HepG2 (cell line): ENCODE measurements around the gene CAVIN1.

Experiments used
- EED ChIP-seq: sonication (generic); formaldehyde crosslinking; IDR thresholded peaks from 2 replicates; pipeline ENCODE4 v1.5.0; 2020; ENCODE audit warnings: mild to moderate bottlenecking, missing genetic modification reagents
- ELF1 ChIP-seq: sonication (generic); formaldehyde crosslinking; IDR thresholded peaks from 2 replicates; pipeline ENCODE4 v1.4.0; 2020; ENCODE audit warnings: missing genetic modification reagents
- FOXA3 ChIP-seq: IDR thresholded peaks from 2 replicates; pipeline ENCODE4 v1.6.1; 2016; ENCODE audit warnings: missing genetic modification reagents, missing compliant biosample characterization
- POLR2A ChIP-seq, 2 experiments: IDR thresholded peaks; 2 replicates each; pipeline ENCODE4 v1.6.1; 2011; ENCODE audit warnings: low read depth in 2 of 2, low read length in 2 of 2, mild to moderate bottlenecking in 1 of 2, moderate library complexity in 1 of 2; ENCODE audit not compliant: insufficient read depth in 1 of 2
- RFX5 ChIP-seq: IDR thresholded peaks from 2 replicates; pipeline ENCODE4 v1.6.1; 2011; ENCODE audit warnings: low read depth, low read length, improper control_type of control experiment
- ZNF407 ChIP-seq: sonication (generic); formaldehyde crosslinking; IDR thresholded peaks from one replicate; pipeline ENCODE4 v1.5.1; 2020; ENCODE audit warnings: mild to moderate bottlenecking, missing genetic modification reagents; ENCODE audit errors: not compliant biosample characterization
- ZNF550 ChIP-seq: sonication (generic); formaldehyde crosslinking; IDR thresholded peaks from 2 replicates; pipeline ENCODE4 v1.4.0; 2020; ENCODE audit warnings: mild to moderate bottlenecking, missing genetic modification reagents, borderline replicate concordance
- TF ChIP-seq, protein P1 (sequence below): sonication (generic); formaldehyde crosslinking; IDR thresholded peaks from 2 replicates; pipeline ENCODE4 v1.5.0; 2020; ENCODE audit warnings: mild to moderate bottlenecking, missing genetic modification reagents, moderate library complexity

GRCh38 chr17:42381898-42382297, 41.2 kb downstream of the CAVIN1 start:
- TF ChIP-seq ZNF407 (CRISPR knock-in tag) (no peak), RFX5 (no peak), POLR2A (IDR thresholded peaks at IDR 0.05; ENCODE audit: insufficient read depth in 1 of 2, low read depth in 2 of 2, low read length in 2 of 2) (no peak), FOXA3 (no peak), EED (no peak), ELF1 (CRISPR knock-in tag) (no peak), ZNF550 (CRISPR knock-in tag) (no peak)
- TF ChIP-seq, protein P1, sequence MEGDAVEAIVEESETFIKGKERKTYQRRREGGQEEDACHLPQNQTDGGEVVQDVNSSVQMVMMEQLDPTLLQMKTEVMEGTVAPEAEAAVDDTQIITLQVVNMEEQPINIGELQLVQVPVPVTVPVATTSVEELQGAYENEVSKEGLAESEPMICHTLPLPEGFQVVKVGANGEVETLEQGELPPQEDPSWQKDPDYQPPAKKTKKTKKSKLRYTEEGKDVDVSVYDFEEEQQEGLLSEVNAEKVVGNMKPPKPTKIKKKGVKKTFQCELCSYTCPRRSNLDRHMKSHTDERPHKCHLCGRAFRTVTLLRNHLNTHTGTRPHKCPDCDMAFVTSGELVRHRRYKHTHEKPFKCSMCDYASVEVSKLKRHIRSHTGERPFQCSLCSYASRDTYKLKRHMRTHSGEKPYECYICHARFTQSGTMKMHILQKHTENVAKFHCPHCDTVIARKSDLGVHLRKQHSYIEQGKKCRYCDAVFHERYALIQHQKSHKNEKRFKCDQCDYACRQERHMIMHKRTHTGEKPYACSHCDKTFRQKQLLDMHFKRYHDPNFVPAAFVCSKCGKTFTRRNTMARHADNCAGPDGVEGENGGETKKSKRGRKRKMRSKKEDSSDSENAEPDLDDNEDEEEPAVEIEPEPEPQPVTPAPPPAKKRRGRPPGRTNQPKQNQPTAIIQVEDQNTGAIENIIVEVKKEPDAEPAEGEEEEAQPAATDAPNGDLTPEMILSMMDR (CRISPR knock-in tag) = no peak
